OCI-LY1 (cell line): ENCODE data around the gene SLC2A4RG.
A peak's percentile ranks its signal among the peaks of the same experiment; 100 is the strongest.

Experiments used
- H2AFZ ChIP-seq: fragments of 200-600 bp; sonication (generic), shearing (Covaris generic); 2 replicates; pipeline ENCODE4 v1.6.0; 2014; ENCODE audit warnings: antibody characterized with exemption, mild to moderate bottlenecking, low read length
- H3F3A ChIP-seq: fragments of 200-600 bp; sonication (generic), shearing (Covaris generic); 2 replicates; pipeline ENCODE4 v1.6.0; 2014; ENCODE audit warnings: mild to moderate bottlenecking, antibody characterized with exemption, low read length, moderate library complexity; ENCODE audit not compliant: insufficient read depth
- H3K27ac ChIP-seq: fragments of 200-600 bp; sonication (generic); 2 replicates; pipeline ENCODE4 v1.5.1; 2014; ENCODE audit warnings: low read length, mixed run types, mild to moderate bottlenecking, low read depth; ENCODE audit not compliant: poor library complexity, severe bottlenecking
- H3K27me3 ChIP-seq: fragments of 200-600 bp; sonication (generic); 2 replicates; pipeline ENCODE4 v1.6.0; 2014; ENCODE audit warnings: antibody characterized with exemption, mild to moderate bottlenecking, low read length, moderate library complexity; ENCODE audit not compliant: insufficient read depth
- H3K36me3 ChIP-seq: fragments of 200-600 bp; sonication (generic); 2 replicates; pipeline ENCODE4 v1.6.1; 2014; ENCODE audit warnings: mild to moderate bottlenecking, antibody characterized with exemption, low read length, moderate library complexity, mixed read lengths; ENCODE audit not compliant: insufficient read depth
- H3K4me1 ChIP-seq: fragments of 200-600 bp; sonication (generic); 2 replicates; pipeline ENCODE4 v1.5.1; 2014; ENCODE audit warnings: mild to moderate bottlenecking, low read length, moderate library complexity; ENCODE audit not compliant: insufficient read depth, severe bottlenecking
- H3K4me2 ChIP-seq: fragments of 200-600 bp; sonication (generic), shearing (Covaris generic); 2 replicates; pipeline ENCODE4 v1.6.1; 2014; ENCODE audit warnings: low read length
- H3K4me3 ChIP-seq: fragments of 200-600 bp; sonication (generic); 2 replicates; pipeline ENCODE4 v1.5.1; 2014; ENCODE audit warnings: low read length, low read depth, mild to moderate bottlenecking, mixed read lengths; ENCODE audit not compliant: poor library complexity, severe bottlenecking
- H3K79me2 ChIP-seq: fragments of 200-600 bp; shearing (Covaris generic); 2 replicates; pipeline ENCODE4 v1.6.1; 2016; ENCODE audit warnings: mixed run types, low read length, mixed read lengths; ENCODE audit not compliant: insufficient read depth
- H3K9ac ChIP-seq: fragments of 200-600 bp; sonication (generic), shearing (Covaris generic); 2 replicates; pipeline ENCODE4 v1.6.1; 2014; ENCODE audit warnings: mild to moderate bottlenecking, low read length, mixed read lengths
- H3K9me2 ChIP-seq: fragments of 200-600 bp; sonication (generic), shearing (Covaris generic); 2 replicates; pipeline ENCODE4 v1.6.1; 2014; ENCODE audit warnings: low read depth, mild to moderate bottlenecking, low read length, mixed read lengths
- H3K9me3 ChIP-seq: fragments of 200-600 bp; shearing (Covaris generic); 2 replicates; pipeline ENCODE4 v1.6.1; 2014; ENCODE audit warnings: low read length, mixed read lengths
- H4K20me1 ChIP-seq: fragments of 200-600 bp; sonication (generic), shearing (Covaris generic); 2 replicates; pipeline ENCODE4 v1.6.0; 2016; ENCODE audit warnings: mild to moderate bottlenecking, low read length; ENCODE audit not compliant: insufficient read depth
- EZH2 ChIP-seq: fragments of 200-600 bp; sonication (generic), shearing (Covaris generic); IDR thresholded peaks from 2 replicates; pipeline ENCODE4 v1.8.0; 2017; ENCODE audit warnings: borderline replicate concordance, mixed run types, mild to moderate bottlenecking, antibody characterized with exemption, low read length, moderate library complexity, mixed read lengths
- TF ChIP-seq, protein P1 (sequence below): fragments of 200-600 bp; sonication (generic), shearing (Covaris generic); IDR thresholded peaks from 2 replicates; pipeline ENCODE4 v1.5.1; 2017; ENCODE audit warnings: mild to moderate bottlenecking, antibody characterized with exemption, low read length, moderate library complexity, mixed read lengths

SLC2A4RG gene

DNA sequence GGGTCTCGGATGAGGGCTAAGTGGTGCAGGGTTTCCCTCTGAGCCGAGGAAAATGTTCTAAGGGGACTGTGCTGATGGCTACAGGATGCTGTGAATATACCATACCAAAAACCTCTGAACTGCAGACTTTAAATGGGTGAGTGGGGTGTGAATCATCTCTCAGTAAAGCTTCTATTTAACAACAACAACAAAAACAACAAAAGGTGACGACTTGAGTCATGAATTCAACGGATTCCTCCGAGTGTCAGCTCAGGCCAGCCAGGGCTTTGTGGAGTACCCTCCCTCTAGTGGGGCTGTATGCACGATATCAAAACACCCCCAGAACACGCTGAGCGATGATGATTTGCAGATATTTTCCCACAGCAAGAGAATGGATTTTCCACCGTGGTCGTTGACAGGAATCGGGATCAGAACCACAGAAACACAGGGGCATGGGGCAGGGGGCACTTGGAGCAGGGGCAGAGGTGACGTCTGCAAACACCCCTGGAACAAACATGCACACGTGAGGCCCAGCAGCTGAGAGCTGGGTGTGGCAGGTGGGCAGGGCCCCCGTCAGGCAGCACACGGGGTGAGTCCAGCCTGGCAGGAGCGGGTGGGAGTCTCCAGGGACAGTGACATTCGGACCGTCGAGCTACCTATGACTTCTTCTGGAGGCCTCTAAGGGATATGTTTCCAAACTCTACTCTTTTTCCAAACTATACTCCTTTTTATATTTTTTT is 38.6 kb downstream of the SLC2A4RG start:
- Histone ChIP-seq H3F3A (no peaks in the 10 kb centered on the region), H3K4me1 (peaks cover 3% of the 10 kb centered on the region), H4K20me1 (no peaks in the 10 kb centered on the region), H3K27me3 (peaks cover 8% of the 10 kb centered on the region; the same call in 1 of the 2 replicates), H3K9ac (no peak overlapping the region), H3K9me3 (no peaks in the 10 kb centered on the region), H3K4me2 (no peak overlapping the region), H3K79me2 (no peaks in the 10 kb centered on the region), H3K4me3 (no peak overlapping the region), H3K9me2 (no peaks in the 10 kb centered on the region), H3K27ac (no peak overlapping the region), H3K36me3 (peaks cover 4% of the 10 kb centered on the region; the same call in 1 of the 2 replicates), H2AFZ (no peak overlapping the region)
- TF ChIP-seq EZH2 = no peak
- TF ChIP-seq, protein P1, sequence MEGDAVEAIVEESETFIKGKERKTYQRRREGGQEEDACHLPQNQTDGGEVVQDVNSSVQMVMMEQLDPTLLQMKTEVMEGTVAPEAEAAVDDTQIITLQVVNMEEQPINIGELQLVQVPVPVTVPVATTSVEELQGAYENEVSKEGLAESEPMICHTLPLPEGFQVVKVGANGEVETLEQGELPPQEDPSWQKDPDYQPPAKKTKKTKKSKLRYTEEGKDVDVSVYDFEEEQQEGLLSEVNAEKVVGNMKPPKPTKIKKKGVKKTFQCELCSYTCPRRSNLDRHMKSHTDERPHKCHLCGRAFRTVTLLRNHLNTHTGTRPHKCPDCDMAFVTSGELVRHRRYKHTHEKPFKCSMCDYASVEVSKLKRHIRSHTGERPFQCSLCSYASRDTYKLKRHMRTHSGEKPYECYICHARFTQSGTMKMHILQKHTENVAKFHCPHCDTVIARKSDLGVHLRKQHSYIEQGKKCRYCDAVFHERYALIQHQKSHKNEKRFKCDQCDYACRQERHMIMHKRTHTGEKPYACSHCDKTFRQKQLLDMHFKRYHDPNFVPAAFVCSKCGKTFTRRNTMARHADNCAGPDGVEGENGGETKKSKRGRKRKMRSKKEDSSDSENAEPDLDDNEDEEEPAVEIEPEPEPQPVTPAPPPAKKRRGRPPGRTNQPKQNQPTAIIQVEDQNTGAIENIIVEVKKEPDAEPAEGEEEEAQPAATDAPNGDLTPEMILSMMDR = no peak

DNA sequence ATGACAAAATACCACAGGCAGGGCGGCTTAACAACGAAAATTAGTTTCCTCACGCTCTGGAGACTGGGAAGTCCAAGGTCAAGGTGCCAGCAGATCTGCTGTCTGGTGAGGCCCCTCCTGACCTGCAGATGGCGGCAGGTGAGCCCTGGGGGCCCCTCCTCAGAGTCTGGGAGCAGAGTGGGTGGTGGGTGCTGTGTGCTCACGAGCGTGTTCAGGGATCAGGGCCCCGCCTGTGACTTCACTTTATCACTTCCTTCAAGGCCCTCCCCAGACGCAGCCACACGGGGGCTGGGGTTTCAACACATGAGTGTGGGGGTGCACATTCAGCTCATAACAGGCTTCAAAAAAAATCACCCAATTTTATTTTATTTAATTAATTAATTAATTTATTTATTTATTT is 39.3 kb downstream of the SLC2A4RG start:
- Histone ChIP-seq H4K20me1 (no peaks in the 10 kb centered on the region), H3K9me2 (no peaks in the 10 kb centered on the region), H3K4me3 (no peak overlapping the region), H3F3A (no peaks in the 10 kb centered on the region), H3K9ac (no peak overlapping the region), H3K4me2 (no peak overlapping the region), H3K9me3 (no peaks in the 10 kb centered on the region), H2AFZ (no peak overlapping the region), H3K4me1 (peaks cover 3% of the 10 kb centered on the region), H3K27ac (no peak overlapping the region), H3K79me2 (no peaks in the 10 kb centered on the region), H3K27me3 (peaks cover 8% of the 10 kb centered on the region; the same call in 1 of the 2 replicates), H3K36me3 (peaks cover 4% of the 10 kb centered on the region; the same call in 1 of the 2 replicates)
- TF ChIP-seq, protein P1 = 0 out of 2 replicates have a peak, but pooled peaks have one; percentile 11
- TF ChIP-seq EZH2 = no peak

- H3K27ac ChIP-seq = no peak overlapping the region
- no peaks in the 10 kb centered on the region for H3K79me2 ChIP-seq
- no peaks in the 10 kb centered on the region for H3F3A ChIP-seq
- no peaks in the 10 kb centered on the region for H4K20me1 ChIP-seq
- no peaks in the 10 kb centered on the region for H3K9me3 ChIP-seq
- peaks cover 3% of the 10 kb centered on the region for H3K4me1 ChIP-seq
- TF ChIP-seq, protein P1 = no peak
- no peak for TF ChIP-seq EZH2
- H3K9ac ChIP-seq = no peak overlapping the region
- H3K4me2 ChIP-seq = no peak overlapping the region
- peaks cover 15% of the 10 kb centered on the region; the same call in 1 of the 2 replicates for H3K27me3 ChIP-seq
- no peaks in the 10 kb centered on the region for H3K9me2 ChIP-seq
- no peak overlapping the region for H3K4me3 ChIP-seq
- peaks cover 4% of the 10 kb centered on the region; the same call in 1 of the 2 replicates for H3K36me3 ChIP-seq
- no peak overlapping the region for H2AFZ ChIP-seq
Observed at GRCh38 chr20:63781181-63781580, 41.6 kb downstream of the SLC2A4RG start.
